ENCODE measurements around the gene SLC25A33. TPM values are rescaled to one million over a fixed set of nuclear protein-coding genes. Genes with fewer than 3 reads are reported as not detected.

SLC25A33 gene
- total RNA-seq, 1 experiment from 2014 or later: 8.1 TPM

DNA sequence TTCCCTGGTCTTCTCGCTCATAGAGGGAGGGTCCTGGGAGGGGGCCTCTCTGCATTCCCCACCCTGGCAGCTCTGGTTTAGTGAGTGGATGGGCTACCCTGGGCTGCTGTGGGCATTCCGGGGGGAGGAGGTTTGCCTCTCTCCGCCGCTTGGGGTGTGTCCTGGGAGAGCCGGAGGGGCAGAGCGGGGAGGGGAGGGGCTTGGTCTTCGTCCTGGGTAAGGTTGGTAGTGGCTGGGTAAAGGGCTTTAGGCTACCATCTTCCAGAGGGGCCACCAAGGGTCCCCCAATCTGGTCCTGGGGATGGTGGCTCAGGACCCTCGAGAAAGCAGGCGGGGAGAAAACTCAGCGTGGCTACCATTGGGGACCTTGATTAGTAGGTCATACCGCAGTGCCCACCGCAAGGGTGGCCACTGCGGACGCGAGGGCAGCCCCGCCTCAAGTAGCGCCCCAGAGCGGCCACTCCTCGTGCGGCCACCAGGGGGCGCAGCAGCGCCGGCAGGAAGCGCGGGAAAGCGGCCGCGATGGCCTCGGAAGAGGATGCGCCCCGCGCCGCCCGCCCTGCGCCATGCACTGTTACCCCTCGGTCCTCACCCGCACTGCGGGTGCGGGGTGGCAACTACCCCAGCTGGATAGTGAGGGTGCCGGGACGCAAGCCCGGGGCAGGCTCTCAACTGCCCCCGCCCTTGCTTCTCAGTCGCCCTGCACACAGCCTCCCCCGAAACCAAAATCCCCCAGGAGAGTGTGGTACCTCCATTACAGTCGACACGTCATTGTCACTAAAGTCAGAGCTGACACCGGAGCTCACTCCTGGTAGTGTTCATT, 44.1 kb upstream of the SLC25A33 start:
- Mint-ChIP-seq H3K4me1 (ENCODE audit: insufficient read depth, unreplicated experiment) (no peaks in the 10 kb centered on the region), H3K27me3 (ENCODE audit: insufficient read depth, unreplicated experiment) (no peaks in the 10 kb centered on the region), H3K4me3 (ENCODE audit: unreplicated experiment) (no peak overlapping the region), H3K27ac (ENCODE audit: low read depth, unreplicated experiment) (no peak overlapping the region), H3K36me3 (ENCODE audit: insufficient read depth, unreplicated experiment) (no peaks in the 10 kb centered on the region), H3K9me3 (ENCODE audit: unreplicated experiment) (no peaks in the 10 kb centered on the region)
- TF ChIP-seq, protein P1, sequence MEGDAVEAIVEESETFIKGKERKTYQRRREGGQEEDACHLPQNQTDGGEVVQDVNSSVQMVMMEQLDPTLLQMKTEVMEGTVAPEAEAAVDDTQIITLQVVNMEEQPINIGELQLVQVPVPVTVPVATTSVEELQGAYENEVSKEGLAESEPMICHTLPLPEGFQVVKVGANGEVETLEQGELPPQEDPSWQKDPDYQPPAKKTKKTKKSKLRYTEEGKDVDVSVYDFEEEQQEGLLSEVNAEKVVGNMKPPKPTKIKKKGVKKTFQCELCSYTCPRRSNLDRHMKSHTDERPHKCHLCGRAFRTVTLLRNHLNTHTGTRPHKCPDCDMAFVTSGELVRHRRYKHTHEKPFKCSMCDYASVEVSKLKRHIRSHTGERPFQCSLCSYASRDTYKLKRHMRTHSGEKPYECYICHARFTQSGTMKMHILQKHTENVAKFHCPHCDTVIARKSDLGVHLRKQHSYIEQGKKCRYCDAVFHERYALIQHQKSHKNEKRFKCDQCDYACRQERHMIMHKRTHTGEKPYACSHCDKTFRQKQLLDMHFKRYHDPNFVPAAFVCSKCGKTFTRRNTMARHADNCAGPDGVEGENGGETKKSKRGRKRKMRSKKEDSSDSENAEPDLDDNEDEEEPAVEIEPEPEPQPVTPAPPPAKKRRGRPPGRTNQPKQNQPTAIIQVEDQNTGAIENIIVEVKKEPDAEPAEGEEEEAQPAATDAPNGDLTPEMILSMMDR (IDR thresholded peaks at IDR 0.05; ENCODE audit: unreplicated experiment): peak; percentile 90
- peak; percentile 29 for DNase-seq (ENCODE audit: unreplicated experiment)
- CTCF ChIA-PET: interaction anchor here (0.5 to 4.3 kb wide), 35 partner anchors 10 to 659 kb away, joined by 3 to 53 read pairs (median 3); no protein-coding TSS in a partner anchor
- BruUV-seq (replicated peaks): no TSS peak
- intact Hi-C loops (cut with micrococcal nuclease): loop anchor here (2.0 to 5.0 kb wide), 3 partner anchors 38 to 313 kb away; no protein-coding TSS in a partner anchor
- POLR2A ChIA-PET: interaction anchor here (0.7 kb wide), 1 partner anchor 126 kb away, joined by 4 read pairs; no protein-coding TSS in a partner anchor

DNA sequence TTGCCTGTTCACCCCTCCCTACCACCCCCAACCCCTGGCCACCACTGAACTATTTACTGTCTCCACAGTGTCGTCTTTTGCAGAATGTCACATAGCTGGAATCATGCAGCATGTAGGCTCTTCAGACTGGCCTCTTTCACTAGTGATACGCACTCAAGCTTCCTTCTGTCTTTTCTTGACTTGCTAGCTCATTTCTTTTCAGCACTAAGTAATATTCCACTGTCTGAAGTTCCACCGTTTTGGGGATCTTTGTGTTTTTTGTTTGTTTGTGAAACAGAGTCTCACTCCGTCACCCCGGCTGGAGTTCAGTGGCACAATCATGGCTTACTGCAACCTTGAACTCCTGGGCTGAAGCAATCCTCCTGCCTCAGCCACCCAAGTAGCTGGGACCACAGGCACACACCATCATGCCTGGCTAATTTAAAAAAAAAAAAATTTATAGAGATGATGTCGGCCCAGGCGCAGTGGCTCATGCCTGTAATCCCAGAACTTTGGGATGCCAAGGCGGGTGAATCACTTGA, 43.4 kb upstream of the SLC25A33 start:
- Mint-ChIP-seq H3K36me3 (ENCODE audit: insufficient read depth, unreplicated experiment) (no peaks in the 10 kb centered on the region), H3K4me3 (ENCODE audit: unreplicated experiment) (no peak overlapping the region), H3K9me3 (ENCODE audit: unreplicated experiment) (no peaks in the 10 kb centered on the region), H3K27ac (ENCODE audit: low read depth, unreplicated experiment) (no peak overlapping the region), H3K4me1 (ENCODE audit: insufficient read depth, unreplicated experiment) (no peaks in the 10 kb centered on the region), H3K27me3 (ENCODE audit: insufficient read depth, unreplicated experiment) (no peaks in the 10 kb centered on the region)
- POLR2A ChIA-PET: no interaction called here
- TF ChIP-seq, protein P1 (IDR thresholded peaks at IDR 0.05; ENCODE audit: unreplicated experiment): no peak
- no TSS peak for BruUV-seq (replicated peaks)
- DNase-seq (ENCODE audit: unreplicated experiment): no peak
- intact Hi-C loops (cut with micrococcal nuclease): loop anchor here (2.0 kb wide), 1 partner anchor 77 kb away; no protein-coding TSS in a partner anchor
- CTCF ChIA-PET: interaction anchor here (0.5 to 4.3 kb wide), 30 partner anchors 9 to 658 kb away, joined by 3 to 53 read pairs (median 3); partner anchors contain the start of gene H6PD

DNA sequence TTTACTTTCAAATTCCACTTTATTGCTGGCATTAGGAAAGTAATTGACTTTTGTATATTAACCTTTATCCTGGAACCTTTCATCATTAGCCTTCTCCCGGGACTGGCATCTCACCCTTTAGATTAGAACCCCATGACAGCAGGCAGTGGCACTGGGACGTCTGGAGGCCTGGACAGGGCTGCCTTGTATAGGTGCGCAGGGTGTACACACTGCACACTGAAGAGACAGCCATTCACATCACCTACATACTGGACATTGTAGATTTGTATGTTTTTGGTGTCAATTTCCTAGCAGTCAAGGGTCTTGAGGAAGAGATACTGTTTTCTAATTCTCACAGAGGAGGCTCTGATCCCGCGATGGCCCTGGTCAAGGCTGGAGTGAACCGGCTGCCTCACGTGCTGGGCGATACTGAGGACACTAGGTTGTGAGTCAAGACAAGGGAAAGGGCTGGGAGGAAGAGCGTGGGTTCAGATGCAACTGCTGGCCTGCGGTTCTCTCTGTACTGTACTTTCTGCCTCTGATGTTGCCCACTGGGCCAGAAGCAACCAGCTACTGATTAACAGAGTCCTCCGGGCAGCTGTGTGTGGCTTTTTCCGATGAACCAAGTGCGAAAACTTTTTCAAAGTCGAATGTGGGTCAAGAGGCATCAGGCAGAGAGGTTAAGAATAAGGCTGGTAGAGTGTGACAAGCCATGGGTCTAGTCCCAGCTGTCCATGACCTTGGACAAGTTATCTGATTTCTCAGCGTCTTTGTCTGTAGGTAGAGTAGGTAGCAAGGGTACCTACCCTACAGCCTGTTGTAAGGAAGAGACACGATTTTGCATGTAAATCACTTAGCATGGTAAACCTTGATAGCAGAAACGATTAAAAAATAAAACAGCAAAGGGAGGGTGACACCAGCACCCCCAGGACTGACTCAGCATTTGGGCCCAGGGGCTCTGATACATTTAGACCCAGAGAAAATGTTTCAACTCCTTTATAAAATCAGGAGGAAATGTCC, 38.2 kb upstream of the SLC25A33 start:
- CTCF ChIA-PET: interaction anchor here (0.6 kb wide), 2 partner anchors 15 to 75 kb away, joined by 3 read pairs; no protein-coding TSS in a partner anchor
- no peaks in the 10 kb centered on the region for H3K4me1 Mint-ChIP-seq (ENCODE audit: insufficient read depth, unreplicated experiment)
- POLR2A ChIA-PET: no interaction called here
- H3K27me3 Mint-ChIP-seq (ENCODE audit: insufficient read depth, unreplicated experiment): no peaks in the 10 kb centered on the region
- no TSS peak for BruUV-seq (replicated peaks)
- TF ChIP-seq, protein P1 (IDR thresholded peaks at IDR 0.05; ENCODE audit: unreplicated experiment): no peak
- H3K27ac Mint-ChIP-seq (ENCODE audit: low read depth, unreplicated experiment): no peak overlapping the region
- intact Hi-C loops (cut with micrococcal nuclease): no loop called here
- no peak overlapping the region for H3K4me3 Mint-ChIP-seq (ENCODE audit: unreplicated experiment)
- no peak for DNase-seq (ENCODE audit: unreplicated experiment)
- no peaks in the 10 kb centered on the region for H3K36me3 Mint-ChIP-seq (ENCODE audit: insufficient read depth, unreplicated experiment)
- H3K9me3 Mint-ChIP-seq (ENCODE audit: unreplicated experiment): no peaks in the 10 kb centered on the region

Measured in MCF 10A (cell line).